ENCODE measurements around the gene KCTD17.
A peak's percentile ranks its signal among the peaks of the same experiment; 100 is the strongest.

Gene KCTD17

DNA sequence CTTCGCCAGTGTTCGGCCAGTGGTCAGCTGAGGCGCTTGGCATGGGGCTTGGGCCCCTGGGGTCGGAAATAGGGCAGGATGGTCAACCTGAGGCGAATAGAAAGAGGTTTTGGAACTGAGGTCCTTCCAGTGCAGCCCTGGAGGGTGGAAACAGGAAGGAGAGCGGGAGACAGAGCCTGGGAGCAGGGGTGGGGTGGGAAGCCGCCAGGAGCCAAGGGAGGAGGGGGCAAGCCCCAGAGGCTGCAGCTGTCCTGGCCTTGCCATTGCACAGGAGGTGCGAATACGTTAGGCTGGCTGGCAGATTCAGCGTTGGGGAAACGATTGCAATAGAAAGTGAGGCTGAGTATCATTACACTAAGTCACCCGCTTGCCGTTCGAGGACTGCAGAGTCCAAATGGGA, 13.9 kb upstream of the KCTD17 start:
- H4K91ac ChIP-seq (ENCODE audit: low read depth, low read length, poor library complexity), result peak overlapping the region; percentile 22
- peaks cover 5 to 10% of the 10 kb centered on the region in 2 donors for H3K4me1 ChIP-seq (ENCODE audit: control insufficient read depth in 2 of 2, insufficient read depth in 1 of 2, low read depth in 1 of 2, low read length in 2 of 2)
- H3K4me2 ChIP-seq (ENCODE audit: insufficient read depth, low read length, poor library complexity, severe bottlenecking), result no peak overlapping the region
- peak overlapping the region; percentile 86 for H2BK15ac ChIP-seq (ENCODE audit: low read length)
- H3K79me1 ChIP-seq (ENCODE audit: low read depth, low read length), result no peaks in the 10 kb centered on the region
- no peak overlapping the region for H3K4ac ChIP-seq (ENCODE audit: low read length)
- H2AK5ac ChIP-seq (ENCODE audit: low read depth, low read length), result peak overlapping the region; percentile 22
- no peak overlapping the region for H3K4me3 ChIP-seq (ENCODE audit: low read length in 2 of 2)
- no peak overlapping the region for H3K9ac ChIP-seq (ENCODE audit: low read depth, low read length, poor library complexity)
- no peak overlapping the region for H3K14ac ChIP-seq (ENCODE audit: low read length)
- peak overlapping the region; percentile 87 for H2AFZ ChIP-seq (ENCODE audit: low read length)
- H3K18ac ChIP-seq (ENCODE audit: low read length), result peak overlapping the region; percentile 88
- no peak overlapping the region for H2BK120ac ChIP-seq (ENCODE audit: low read depth, low read length)
- DNase-seq (ENCODE audit: low spot score), result no peak
- H3K23ac ChIP-seq (ENCODE audit: low read depth, low read length, poor library complexity), result peak overlapping the region; percentile 90
- no peak overlapping the region for H2BK12ac ChIP-seq (ENCODE audit: low read length)
- peaks cover 0 to 2% (median 0%) of the 10 kb centered on the region in 3 experiments for H3K27me3 ChIP-seq (ENCODE audit: control insufficient read depth in 3 of 3, insufficient read depth in 3 of 3, low read depth in 1 of 3, low read length in 3 of 3)
- H3K36me3 ChIP-seq (replicated peaks in 1 of 2; ENCODE audit: control insufficient read depth in 2 of 2, insufficient read depth in 2 of 2, low read length in 2 of 2), result no peaks in the 10 kb centered on the region
- WGBS, 2 donors (ENCODE audit: extremely low coverage in 2 of 2, insufficient read length in 2 of 2, insufficient replicate concordance in 1 of 2), result no CpG with 5 or more reads among the region's 14 CpGs
- no peak overlapping the region for H4K8ac ChIP-seq (ENCODE audit: low read depth, low read length)
- no peaks in the 10 kb centered on the region for H3K9me3 ChIP-seq (replicated peaks in 1 of 2; ENCODE audit: control insufficient read depth in 2 of 2, insufficient read depth in 1 of 2, low read depth in 1 of 2, low read length in 2 of 2)
- no peak overlapping the region for H3K27ac ChIP-seq (replicated peaks; ENCODE audit: low read length)
- H2BK5ac ChIP-seq (ENCODE audit: low read length), result no peak overlapping the region

DNA sequence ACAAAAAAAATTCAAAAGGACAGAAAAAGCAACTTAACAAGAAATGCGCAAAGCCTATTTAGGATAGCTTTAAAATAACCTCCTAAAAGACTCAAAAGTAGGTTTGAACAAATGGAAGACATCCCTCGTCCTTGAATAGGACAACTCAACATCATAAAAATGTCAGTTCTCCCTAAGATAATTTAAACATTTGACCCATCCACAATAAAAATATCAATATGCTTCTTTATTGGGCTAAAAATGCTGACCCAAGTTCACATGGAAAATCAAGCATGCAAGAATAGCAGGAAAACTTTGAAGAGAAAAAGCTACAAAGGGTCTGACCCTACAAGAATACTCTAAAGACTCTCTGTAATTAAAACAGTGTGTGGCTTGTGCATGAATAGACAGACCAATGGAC, 12.1 kb upstream of the KCTD17 start:
- Histone ChIP-seq H3K4me2 (ENCODE audit: insufficient read depth, low read length, poor library complexity, severe bottlenecking) (no peak overlapping the region), H2AFZ (ENCODE audit: low read length) (no peak overlapping the region), H2BK120ac (ENCODE audit: low read depth, low read length) (no peak overlapping the region), H2BK5ac (ENCODE audit: low read length) (no peak overlapping the region), H4K91ac (ENCODE audit: low read depth, low read length, poor library complexity) (no peak overlapping the region), H3K9ac (ENCODE audit: low read depth, low read length, poor library complexity) (no peak overlapping the region), H3K4ac (ENCODE audit: low read length) (no peak overlapping the region), H3K79me1 (ENCODE audit: low read depth, low read length) (no peaks in the 10 kb centered on the region), H3K14ac (ENCODE audit: low read length) (no peak overlapping the region), H3K18ac (ENCODE audit: low read length) (no peak overlapping the region), H3K4me3 (ENCODE audit: low read length in 2 of 2) (no peak overlapping the region), H3K9me3 (replicated peaks in 1 of 2; ENCODE audit: control insufficient read depth in 2 of 2, insufficient read depth in 1 of 2, low read depth in 1 of 2, low read length in 2 of 2) (no peaks in the 10 kb centered on the region), H3K27me3 (ENCODE audit: control insufficient read depth in 3 of 3, insufficient read depth in 3 of 3, low read depth in 1 of 3, low read length in 3 of 3) (peaks cover 0 to 2% (median 0%) of the 10 kb centered on the region in 3 experiments), H2AK5ac (ENCODE audit: low read depth, low read length) (no peak overlapping the region), H2BK15ac (ENCODE audit: low read length) (no peak overlapping the region), H3K27ac (replicated peaks; ENCODE audit: low read length) (no peak overlapping the region), H3K4me1 (ENCODE audit: control insufficient read depth in 2 of 2, insufficient read depth in 1 of 2, low read depth in 1 of 2, low read length in 2 of 2) (peaks cover 5 to 9% of the 10 kb centered on the region in 2 donors), H2BK12ac (ENCODE audit: low read length) (no peak overlapping the region), H4K8ac (ENCODE audit: low read depth, low read length) (no peak overlapping the region), H3K23ac (ENCODE audit: low read depth, low read length, poor library complexity) (no peak overlapping the region), H3K36me3 (replicated peaks in 1 of 2; ENCODE audit: control insufficient read depth in 2 of 2, insufficient read depth in 2 of 2, low read length in 2 of 2) (no peaks in the 10 kb centered on the region)
- no peak for DNase-seq (ENCODE audit: low spot score)
- no CpG with 5 or more reads among the region's 2 CpGs for WGBS, 2 donors (ENCODE audit: extremely low coverage in 2 of 2, insufficient read length in 2 of 2, insufficient replicate concordance in 1 of 2)

DNA sequence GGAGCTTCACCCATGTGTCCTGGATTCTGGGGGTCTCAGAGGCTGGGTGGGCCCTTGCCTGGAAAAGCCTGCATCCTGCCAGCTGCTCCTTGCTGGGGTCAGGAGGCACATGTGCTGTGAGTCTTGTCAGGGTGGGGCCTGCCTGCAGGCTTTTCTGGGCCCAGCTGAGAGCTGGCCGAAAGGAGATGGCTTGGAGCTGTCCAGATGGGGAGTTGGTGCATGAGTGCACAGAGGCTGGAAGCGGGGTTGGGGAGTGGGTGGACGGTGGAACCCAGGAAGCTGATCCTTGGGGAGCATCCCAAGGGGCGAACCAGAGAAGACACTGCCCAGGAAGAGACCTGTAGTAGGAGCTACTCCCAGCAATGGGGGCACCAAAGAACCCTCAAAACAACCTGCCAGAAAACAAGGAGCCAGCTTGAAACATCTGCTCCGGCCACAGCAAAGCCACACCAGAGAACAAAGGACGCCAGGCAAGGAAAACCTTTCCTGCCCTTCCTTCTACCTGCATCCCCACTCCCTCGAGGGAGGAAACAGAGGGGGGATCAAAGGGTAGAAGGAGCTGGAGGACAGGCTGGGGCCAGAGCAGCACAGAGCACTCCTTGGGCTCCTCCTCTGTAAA, 8.2 kb upstream of the KCTD17 start:
- peak overlapping the region; percentile 6 for H2AFZ ChIP-seq (ENCODE audit: low read length)
- H3K27me3 ChIP-seq (ENCODE audit: control insufficient read depth in 3 of 3, insufficient read depth in 3 of 3, low read depth in 1 of 3, low read length in 3 of 3), result no peaks in the 10 kb centered on the region
- no peak overlapping the region for H3K4me2 ChIP-seq (ENCODE audit: insufficient read depth, low read length, poor library complexity, severe bottlenecking)
- H3K79me1 ChIP-seq (ENCODE audit: low read depth, low read length), result no peaks in the 10 kb centered on the region
- H3K36me3 ChIP-seq (replicated peaks in 1 of 2; ENCODE audit: control insufficient read depth in 2 of 2, insufficient read depth in 2 of 2, low read length in 2 of 2), result no peaks in the 10 kb centered on the region
- H3K4ac ChIP-seq (ENCODE audit: low read length), result peak overlapping the region; percentile 70
- peak overlapping the region; percentile 51 for H2BK15ac ChIP-seq (ENCODE audit: low read length)
- H3K14ac ChIP-seq (ENCODE audit: low read length), result peak overlapping the region; percentile 49
- H3K18ac ChIP-seq (ENCODE audit: low read length), result peak overlapping the region; percentile 86
- no peaks in the 10 kb centered on the region for H3K9me3 ChIP-seq (replicated peaks in 1 of 2; ENCODE audit: control insufficient read depth in 2 of 2, insufficient read depth in 1 of 2, low read depth in 1 of 2, low read length in 2 of 2)
- H2BK120ac ChIP-seq (ENCODE audit: low read depth, low read length), result no peak overlapping the region
- H3K4me3 ChIP-seq (ENCODE audit: low read length in 2 of 2), result no peak overlapping the region
- peak overlapping the region; percentile 31 for H4K8ac ChIP-seq (ENCODE audit: low read depth, low read length)
- H2BK12ac ChIP-seq (ENCODE audit: low read length), result peak overlapping the region; percentile 30
- no peak overlapping the region for H2BK5ac ChIP-seq (ENCODE audit: low read length)
- H4K91ac ChIP-seq (ENCODE audit: low read depth, low read length, poor library complexity), result no peak overlapping the region
- no peak overlapping the region for H3K27ac ChIP-seq (replicated peaks; ENCODE audit: low read length)
- H3K23ac ChIP-seq (ENCODE audit: low read depth, low read length, poor library complexity), result no peak overlapping the region
- no peak for DNase-seq (ENCODE audit: low spot score)
- no CpG with 5 or more reads among the region's 7 CpGs for WGBS, 2 donors (ENCODE audit: extremely low coverage in 2 of 2, insufficient read length in 2 of 2, insufficient replicate concordance in 1 of 2)
- H3K4me1 ChIP-seq (ENCODE audit: control insufficient read depth in 2 of 2, insufficient read depth in 1 of 2, low read depth in 1 of 2, low read length in 2 of 2), result peaks cover 4 to 5% of the 10 kb centered on the region in 2 donors
- H3K9ac ChIP-seq (ENCODE audit: low read depth, low read length, poor library complexity), result no peak overlapping the region
- H2AK5ac ChIP-seq (ENCODE audit: low read depth, low read length), result peak overlapping the region; percentile 98

DNA sequence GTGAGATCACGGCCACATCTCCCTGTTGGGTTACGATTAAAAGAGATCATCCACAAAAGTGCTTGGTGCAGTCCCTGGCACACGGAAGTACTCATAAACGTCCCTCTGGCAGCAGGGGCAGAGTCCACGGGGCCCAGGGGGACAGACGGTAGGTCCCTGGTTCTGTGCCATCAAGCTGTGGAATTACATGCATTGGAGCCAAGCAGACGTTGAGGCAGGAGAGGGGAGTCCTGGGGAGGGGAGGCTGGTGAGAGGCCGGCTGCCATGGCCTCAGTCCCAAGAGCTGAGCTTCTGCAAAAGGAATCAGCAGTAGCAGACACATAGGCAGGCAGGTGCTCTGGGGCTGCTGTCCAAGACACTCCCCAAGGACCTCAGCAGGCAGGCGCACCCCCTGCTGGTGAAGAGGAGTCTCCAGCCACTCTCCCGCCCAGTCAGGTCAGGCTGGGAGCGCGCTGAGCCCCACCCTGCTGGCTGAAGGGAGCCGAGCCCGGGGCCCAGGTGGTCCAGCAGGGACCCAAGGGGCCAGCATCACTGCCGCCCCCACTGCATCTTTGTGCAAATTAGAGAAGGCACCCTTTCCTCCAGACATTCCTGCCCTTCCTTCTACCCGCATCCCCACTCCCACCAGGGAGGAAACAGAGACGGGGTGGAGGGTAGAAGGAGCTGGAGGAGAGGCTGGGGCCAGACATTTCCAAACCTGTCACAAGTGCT, 7.6 kb upstream of the KCTD17 start:
- Histone ChIP-seq H3K4me1 (ENCODE audit: control insufficient read depth in 2 of 2, insufficient read depth in 1 of 2, low read depth in 1 of 2, low read length in 2 of 2) (peaks cover 4 to 5% of the 10 kb centered on the region in 2 donors), H4K8ac (ENCODE audit: low read depth, low read length) (peak overlapping the region; percentile 33), H3K23ac (ENCODE audit: low read depth, low read length, poor library complexity) (peak overlapping the region; percentile 32), H3K27me3 (ENCODE audit: control insufficient read depth in 3 of 3, insufficient read depth in 3 of 3, low read depth in 1 of 3, low read length in 3 of 3) (no peaks in the 10 kb centered on the region), H3K36me3 (replicated peaks in 1 of 2; ENCODE audit: control insufficient read depth in 2 of 2, insufficient read depth in 2 of 2, low read length in 2 of 2) (no peaks in the 10 kb centered on the region), H2AK5ac (ENCODE audit: low read depth, low read length) (peak overlapping the region; percentile 15), H3K9ac (ENCODE audit: low read depth, low read length, poor library complexity) (no peak overlapping the region), H2AFZ (ENCODE audit: low read length) (peak overlapping the region; percentile 6), H4K91ac (ENCODE audit: low read depth, low read length, poor library complexity) (no peak overlapping the region), H2BK12ac (ENCODE audit: low read length) (no peak overlapping the region), H3K14ac (ENCODE audit: low read length) (no peak overlapping the region), H2BK15ac (ENCODE audit: low read length) (peak overlapping the region; percentile 51), H3K4me3 (ENCODE audit: low read length in 2 of 2) (no peak overlapping the region), H3K9me3 (replicated peaks in 1 of 2; ENCODE audit: control insufficient read depth in 2 of 2, insufficient read depth in 1 of 2, low read depth in 1 of 2, low read length in 2 of 2) (no peaks in the 10 kb centered on the region), H3K18ac (ENCODE audit: low read length) (peak overlapping the region; percentile 12), H3K79me1 (ENCODE audit: low read depth, low read length) (no peaks in the 10 kb centered on the region), H3K4ac (ENCODE audit: low read length) (no peak overlapping the region), H2BK120ac (ENCODE audit: low read depth, low read length) (no peak overlapping the region), H3K4me2 (ENCODE audit: insufficient read depth, low read length, poor library complexity, severe bottlenecking) (no peak overlapping the region), H3K27ac (replicated peaks; ENCODE audit: low read length) (no peak overlapping the region), H2BK5ac (ENCODE audit: low read length) (no peak overlapping the region)
- WGBS, 2 donors (ENCODE audit: extremely low coverage in 2 of 2, insufficient read length in 2 of 2, insufficient replicate concordance in 1 of 2), result no CpG with 5 or more reads among the region's 17 CpGs
- DNase-seq (ENCODE audit: low spot score), result no peak
